Measurements from ENCODE around the gene NPFFR2. TPM values are rescaled to one million over a fixed set of nuclear protein-coding genes. Genes with fewer than 3 reads are reported as not detected.

The NPFFR2 gene
- total RNA-seq (2022; extraction: Qiagen RNA extraction) = not detected in 5 replicates

DNA sequence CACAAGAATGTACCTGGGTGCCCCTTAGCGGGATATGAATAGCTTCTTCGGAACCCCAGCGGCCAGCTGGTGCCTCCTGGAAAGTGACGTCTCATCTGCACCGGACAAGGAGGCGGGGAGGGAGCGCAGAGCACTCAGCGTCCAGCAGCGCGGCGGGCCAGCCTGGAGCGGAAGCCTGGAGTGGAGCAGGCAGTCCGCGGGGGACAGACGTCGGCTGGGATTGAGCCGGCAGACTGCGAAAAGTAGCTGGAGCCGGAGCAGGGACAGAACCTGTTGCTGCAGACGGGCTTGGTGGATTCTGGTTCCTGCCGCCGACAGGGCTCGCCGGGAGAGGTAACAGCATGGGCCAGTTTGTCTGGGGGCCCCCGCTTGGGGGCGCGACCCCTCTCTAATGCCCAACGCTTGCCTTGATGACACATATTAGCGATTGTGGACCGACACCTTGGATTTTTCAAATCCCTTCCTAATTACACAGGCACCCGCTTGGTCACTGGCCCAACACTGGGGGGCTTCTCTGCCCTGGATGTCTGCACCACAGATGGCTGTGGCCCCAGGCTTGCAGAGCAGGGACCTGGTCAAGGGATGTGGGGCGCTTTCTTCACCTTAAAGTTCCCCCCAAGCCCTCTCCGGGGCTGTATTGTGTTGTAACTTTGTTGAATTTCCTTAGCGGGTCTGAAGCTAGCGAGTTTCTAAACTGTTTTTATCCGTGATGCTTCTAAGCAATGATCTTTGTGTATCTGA is at the start of gene NPFFR2:
Gene NPFFR2 (plus strand): TSS at position 133 of the 741 bp plus-strand sequence. CDS start 96,592 bp downstream, outside the sequence.

Other genes with a start within 250 kb of the NPFFR2 start
- not detected in 5 replicates for gene GC, start 247.9 kb upstream of the NPFFR2 start, total RNA-seq (2022; extraction: Qiagen RNA extraction)